ENCODE measurements around the gene STIMATE.

GRCh38 chr3:52857864-52858263 is 39.5 kb downstream of the STIMATE start:
- TF ChIP-seq RAD21 (IDR thresholded peaks at IDR 0.05; ENCODE audit: low read length) (no peak), POLR2A (IDR thresholded peaks at IDR 0.05; ENCODE audit: low read depth, low read length) (no peak), FOS (IDR thresholded peaks at IDR 0.05; ENCODE audit: low read depth, low read length) (no peak), MAZ (IDR thresholded peaks at IDR 0.05; ENCODE audit: borderline replicate concordance, low read depth, low read length) (no peak), MXI1 (IDR thresholded peaks at IDR 0.05; ENCODE audit: borderline replicate concordance, low read depth, low read length) (no peak), CEBPB (IDR thresholded peaks at IDR 0.05; ENCODE audit: low read depth, low read length) (no peak), SMC3 (IDR thresholded peaks at IDR 0.05; ENCODE audit: low read depth, low read length) (no peak), RCOR1 (IDR thresholded peaks at IDR 0.05; ENCODE audit: insufficient replicate concordance, low read length) (no peak)
- TF ChIP-seq, protein P1, sequence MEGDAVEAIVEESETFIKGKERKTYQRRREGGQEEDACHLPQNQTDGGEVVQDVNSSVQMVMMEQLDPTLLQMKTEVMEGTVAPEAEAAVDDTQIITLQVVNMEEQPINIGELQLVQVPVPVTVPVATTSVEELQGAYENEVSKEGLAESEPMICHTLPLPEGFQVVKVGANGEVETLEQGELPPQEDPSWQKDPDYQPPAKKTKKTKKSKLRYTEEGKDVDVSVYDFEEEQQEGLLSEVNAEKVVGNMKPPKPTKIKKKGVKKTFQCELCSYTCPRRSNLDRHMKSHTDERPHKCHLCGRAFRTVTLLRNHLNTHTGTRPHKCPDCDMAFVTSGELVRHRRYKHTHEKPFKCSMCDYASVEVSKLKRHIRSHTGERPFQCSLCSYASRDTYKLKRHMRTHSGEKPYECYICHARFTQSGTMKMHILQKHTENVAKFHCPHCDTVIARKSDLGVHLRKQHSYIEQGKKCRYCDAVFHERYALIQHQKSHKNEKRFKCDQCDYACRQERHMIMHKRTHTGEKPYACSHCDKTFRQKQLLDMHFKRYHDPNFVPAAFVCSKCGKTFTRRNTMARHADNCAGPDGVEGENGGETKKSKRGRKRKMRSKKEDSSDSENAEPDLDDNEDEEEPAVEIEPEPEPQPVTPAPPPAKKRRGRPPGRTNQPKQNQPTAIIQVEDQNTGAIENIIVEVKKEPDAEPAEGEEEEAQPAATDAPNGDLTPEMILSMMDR (conservative IDR thresholded peaks at IDR 0.05; ENCODE audit: low read depth, low read length): no peak
- TF ChIP-seq, protein P2, sequence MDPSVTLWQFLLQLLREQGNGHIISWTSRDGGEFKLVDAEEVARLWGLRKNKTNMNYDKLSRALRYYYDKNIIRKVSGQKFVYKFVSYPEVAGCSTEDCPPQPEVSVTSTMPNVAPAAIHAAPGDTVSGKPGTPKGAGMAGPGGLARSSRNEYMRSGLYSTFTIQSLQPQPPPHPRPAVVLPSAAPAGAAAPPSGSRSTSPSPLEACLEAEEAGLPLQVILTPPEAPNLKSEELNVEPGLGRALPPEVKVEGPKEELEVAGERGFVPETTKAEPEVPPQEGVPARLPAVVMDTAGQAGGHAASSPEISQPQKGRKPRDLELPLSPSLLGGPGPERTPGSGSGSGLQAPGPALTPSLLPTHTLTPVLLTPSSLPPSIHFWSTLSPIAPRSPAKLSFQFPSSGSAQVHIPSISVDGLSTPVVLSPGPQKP (IDR thresholded peaks at IDR 0.05; ENCODE audit: borderline replicate concordance, low read depth, low read length): no peak

Data from IMR-90 (cell line).